ENCODE data around the gene PPP6R2. TPM values are rescaled to one million over a fixed set of nuclear protein-coding genes. Genes with fewer than 3 reads are reported as not detected.
A peak's percentile ranks its signal among the peaks of the same experiment; 100 is the strongest.

PPP6R2 gene
- total RNA-seq, 1 experiment from 2014 or later: 49.2 TPM

GRCh38 chr22:50338860-50339462 lies 4.2 kb upstream of the PPP6R2 start:
- Histone ChIP-seq H3K27ac (peak overlapping the region; percentile 19; the same call in 1 of the 2 replicates), H3K4me1 (replicated peaks; ENCODE audit: insufficient read depth) (0 out of 2 replicates have a peak, but pooled peaks cover 4% of the 10 kb centered on the region), H3K9me3 (ENCODE audit: insufficient read depth, low read depth) (no peaks in the 10 kb centered on the region), H3K9me2 (ENCODE audit: insufficient read depth) (no peaks in the 10 kb centered on the region), H3K4me2 (no peak overlapping the region), H3K27me3 (ENCODE audit: insufficient read depth, low read depth) (no peaks in the 10 kb centered on the region), H3F3A (ENCODE audit: insufficient read depth, low read depth) (peaks cover 61% of the 10 kb centered on the region), H4K20me1 (ENCODE audit: insufficient read depth) (no peaks in the 10 kb centered on the region), H3K36me3 (ENCODE audit: low read depth) (no peaks in the 10 kb centered on the region), H3K4me3 (no peak overlapping the region), H2AFZ (no peak overlapping the region), H3K79me2 (ENCODE audit: low read depth) (peaks cover 2% of the 10 kb centered on the region; the same call in 1 of the 2 replicates)
- intact Hi-C loops (cut with micrococcal nuclease; ENCODE audit: unreplicated experiment): no loop called here
- ChIA-PET POLR2A (ENCODE audit: unreplicated experiment) (no interaction called here), CTCF (no interaction called here)
- TF ChIP-seq, protein P1, sequence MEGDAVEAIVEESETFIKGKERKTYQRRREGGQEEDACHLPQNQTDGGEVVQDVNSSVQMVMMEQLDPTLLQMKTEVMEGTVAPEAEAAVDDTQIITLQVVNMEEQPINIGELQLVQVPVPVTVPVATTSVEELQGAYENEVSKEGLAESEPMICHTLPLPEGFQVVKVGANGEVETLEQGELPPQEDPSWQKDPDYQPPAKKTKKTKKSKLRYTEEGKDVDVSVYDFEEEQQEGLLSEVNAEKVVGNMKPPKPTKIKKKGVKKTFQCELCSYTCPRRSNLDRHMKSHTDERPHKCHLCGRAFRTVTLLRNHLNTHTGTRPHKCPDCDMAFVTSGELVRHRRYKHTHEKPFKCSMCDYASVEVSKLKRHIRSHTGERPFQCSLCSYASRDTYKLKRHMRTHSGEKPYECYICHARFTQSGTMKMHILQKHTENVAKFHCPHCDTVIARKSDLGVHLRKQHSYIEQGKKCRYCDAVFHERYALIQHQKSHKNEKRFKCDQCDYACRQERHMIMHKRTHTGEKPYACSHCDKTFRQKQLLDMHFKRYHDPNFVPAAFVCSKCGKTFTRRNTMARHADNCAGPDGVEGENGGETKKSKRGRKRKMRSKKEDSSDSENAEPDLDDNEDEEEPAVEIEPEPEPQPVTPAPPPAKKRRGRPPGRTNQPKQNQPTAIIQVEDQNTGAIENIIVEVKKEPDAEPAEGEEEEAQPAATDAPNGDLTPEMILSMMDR (conservative IDR thresholded peaks at IDR 0.05): no peak
- no peak for TF ChIP-seq EZH2 (IDR thresholded peaks at IDR 0.05; ENCODE audit: low read depth)
- no TSS peak for BruUV-seq (replicated peaks)
- DNase-seq: no peak

DNA sequence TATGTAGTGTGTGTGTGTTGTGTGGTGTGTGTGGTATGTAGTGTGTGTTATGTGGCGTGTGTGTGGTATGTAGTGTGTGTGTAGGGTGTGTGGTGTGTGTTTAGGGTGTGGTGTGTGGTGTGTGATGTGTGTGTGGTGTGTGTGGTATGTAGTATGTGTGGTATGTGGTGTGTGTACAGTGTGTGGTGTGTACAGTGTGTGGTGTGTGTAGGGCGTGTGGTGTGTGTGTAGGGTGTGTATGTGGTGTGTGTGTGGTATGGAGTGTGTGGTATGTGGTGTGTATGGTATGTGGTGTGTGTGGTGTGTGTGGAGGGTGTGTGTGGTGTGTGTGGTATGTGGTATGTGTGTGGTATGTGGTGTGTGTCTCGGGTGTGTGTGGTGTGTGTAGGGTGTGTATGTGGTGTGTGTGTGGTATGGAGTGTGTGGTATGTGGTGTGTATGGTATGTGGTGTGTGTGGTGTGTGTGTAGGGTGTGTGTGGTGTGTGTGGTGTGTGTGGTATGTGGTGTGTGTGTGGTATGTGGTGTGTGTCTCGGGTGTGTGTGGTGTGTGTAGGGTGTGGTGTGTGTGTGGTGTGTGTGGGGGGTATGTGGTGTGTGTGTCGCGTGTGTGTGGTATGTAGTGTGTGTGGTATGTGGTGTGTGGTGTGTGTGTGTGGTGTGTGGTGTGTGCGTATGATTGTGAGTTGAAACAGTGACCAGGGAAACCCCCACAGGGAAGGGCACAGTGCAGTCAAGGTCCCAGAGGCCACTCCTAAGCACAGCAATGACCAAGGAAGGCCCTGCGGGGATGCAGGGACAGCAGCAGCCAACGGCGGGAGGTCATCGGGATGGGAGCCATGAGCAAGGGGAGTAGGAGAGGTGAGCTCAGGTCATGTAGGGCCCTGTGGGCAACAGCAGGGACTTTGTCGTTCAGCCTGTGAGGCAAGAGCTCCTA lies 2.9 kb upstream of the PPP6R2 start:
- DNase-seq: peak; percentile 27 to 74
- no TSS peak for BruUV-seq (replicated peaks)
- peaks cover 2% of the 10 kb centered on the region; the same call in 1 of the 2 replicates for H3K79me2 ChIP-seq (ENCODE audit: low read depth)
- no peak overlapping the region for H3K27ac ChIP-seq
- H3K27me3 ChIP-seq (ENCODE audit: insufficient read depth, low read depth): no peaks in the 10 kb centered on the region
- TF ChIP-seq, protein P1 (conservative IDR thresholded peaks at IDR 0.05): no peak
- TF ChIP-seq EZH2 (IDR thresholded peaks at IDR 0.05; ENCODE audit: low read depth): no peak
- H3K4me1 ChIP-seq (replicated peaks; ENCODE audit: insufficient read depth): 0 out of 2 replicates have a peak, but pooled peaks cover 4% of the 10 kb centered on the region
- H2AFZ ChIP-seq: no peak overlapping the region
- H3K4me3 ChIP-seq: no peak overlapping the region
- ChIA-PET CTCF (interaction anchor here (0.6 to 1.3 kb wide), 2 partner anchors 99 to 404 kb away, joined by 3 to 8 read pairs; no protein-coding TSS in a partner anchor), POLR2A (ENCODE audit: unreplicated experiment) (no interaction called here)
- H3K9me2 ChIP-seq (ENCODE audit: insufficient read depth): no peaks in the 10 kb centered on the region
- intact Hi-C loops (cut with micrococcal nuclease; ENCODE audit: unreplicated experiment): loop anchor here (5.0 kb wide), 2 partner anchors 68 to 167 kb away; partner anchors contain the start of genes LMF2, MAPK11 and NCAPH2
- H4K20me1 ChIP-seq (ENCODE audit: insufficient read depth): no peaks in the 10 kb centered on the region
- H3F3A ChIP-seq (ENCODE audit: insufficient read depth, low read depth): peaks cover 61% of the 10 kb centered on the region
- H3K36me3 ChIP-seq (ENCODE audit: low read depth): no peaks in the 10 kb centered on the region
- no peak overlapping the region for H3K4me2 ChIP-seq
- H3K9me3 ChIP-seq (ENCODE audit: insufficient read depth, low read depth): no peaks in the 10 kb centered on the region

DNA sequence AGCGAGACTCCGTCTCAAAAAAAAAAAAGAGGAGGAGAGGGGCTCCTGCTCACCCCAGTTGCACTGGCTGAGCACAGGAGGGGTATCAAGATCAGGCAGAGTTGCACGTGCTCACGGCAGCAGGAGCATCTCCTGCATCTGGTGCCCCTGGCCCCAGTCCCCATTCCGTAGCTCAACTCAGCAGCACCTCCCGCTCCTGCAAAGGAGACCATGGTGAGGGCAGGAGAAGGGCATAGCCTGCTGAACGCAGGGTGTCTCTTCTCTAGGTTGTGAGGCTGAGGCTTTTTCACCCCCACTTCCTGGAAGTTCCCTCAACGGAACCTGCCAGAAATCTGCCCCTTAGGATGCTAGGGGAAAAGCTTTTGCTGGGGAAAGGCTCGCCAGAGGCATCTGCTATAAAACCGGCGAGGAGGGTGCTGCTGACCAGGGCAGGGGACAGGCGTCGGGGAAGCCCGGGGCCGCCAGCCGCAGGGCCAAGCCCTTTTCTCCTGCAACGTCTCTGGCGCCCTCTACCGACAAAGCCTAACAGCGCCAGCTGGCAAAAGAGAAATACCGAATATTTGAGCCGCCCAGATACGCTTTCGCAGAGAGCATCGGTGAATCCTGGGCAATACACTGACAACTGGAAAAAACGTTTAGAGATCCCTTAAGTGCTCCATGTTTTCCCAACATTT lies 1.0 kb upstream of the PPP6R2 start:
- H4K20me1 ChIP-seq (ENCODE audit: insufficient read depth): peaks cover 7% of the 10 kb centered on the region; the same call in 1 of the 2 replicates
- DNase-seq: peak; percentile 82 to 88
- CTCF ChIA-PET: interaction anchor here (0.6 to 0.7 kb wide), 3 partner anchors 16 to 183 kb away, joined by 3 to 4 read pairs (median 3); partner anchors contain the start of gene SCO2
- H3K9me3 ChIP-seq (ENCODE audit: insufficient read depth, low read depth): no peaks in the 10 kb centered on the region
- H3K4me3 ChIP-seq: peak overlapping the region; percentile 66
- POLR2A ChIA-PET (ENCODE audit: unreplicated experiment): interaction anchor here (0.6 to 0.7 kb wide), 2 partner anchors 10 to 28 kb away, joined by 4 to 15 read pairs; no protein-coding TSS in a partner anchor
- 0 out of 2 replicates have a peak, but pooled peaks cover 4% of the 10 kb centered on the region for H3K4me1 ChIP-seq (replicated peaks; ENCODE audit: insufficient read depth)
- peaks cover 14% of the 10 kb centered on the region for H3K79me2 ChIP-seq (ENCODE audit: low read depth)
- intact Hi-C loops (cut with micrococcal nuclease; ENCODE audit: unreplicated experiment): loop anchor here (1.0 to 5.0 kb wide), 6 partner anchors 38 to 165 kb away; partner anchors contain the start of genes LMF2, MAPK11 and NCAPH2
- TF ChIP-seq, protein P1 (conservative IDR thresholded peaks at IDR 0.05): peak; percentile 99
- TF ChIP-seq EZH2 (IDR thresholded peaks at IDR 0.05; ENCODE audit: low read depth): no peak
- peaks cover 52% of the 10 kb centered on the region for H3F3A ChIP-seq (ENCODE audit: insufficient read depth, low read depth)
- no TSS peak for BruUV-seq (replicated peaks)
- H3K27me3 ChIP-seq (ENCODE audit: insufficient read depth, low read depth): no peaks in the 10 kb centered on the region
- H3K9me2 ChIP-seq (ENCODE audit: insufficient read depth): no peaks in the 10 kb centered on the region
- peak overlapping the region; percentile 94 for H2AFZ ChIP-seq
- H3K27ac ChIP-seq: peak overlapping the region; percentile 18; the same call in 1 of the 2 replicates
- peak overlapping the region; percentile 93 for H3K4me2 ChIP-seq
- H3K36me3 ChIP-seq (ENCODE audit: low read depth): 0 out of 2 replicates have a peak, but pooled peaks cover 5% of the 10 kb centered on the region
